Loucy (cell line): ENCODE data around the gene IRAK3.
"Not testable (repeated sequence)": the region's sequence is repeated elsewhere in the genome, so short reads cannot be mapped to it uniquely, and the experiment has no call there.

Source experiments
- H2AFZ ChIP-seq: fragments of 200-600 bp; sonication (generic); 2 replicates; pipeline ENCODE4 v1.6.0; 2016; ENCODE audit warnings: antibody characterized with exemption, mild to moderate bottlenecking, low read length, moderate library complexity
- H3F3A ChIP-seq: fragments of 200-600 bp; 2 replicates; pipeline ENCODE4 v1.6.0; 2016; ENCODE audit warnings: antibody characterized with exemption, low read depth, mild to moderate bottlenecking
- H3K27me3 ChIP-seq: fragments of 200-600 bp; sonication (generic); 2 replicates; pipeline ENCODE4 v1.6.1; 2014; ENCODE audit warnings: low read length, mild to moderate bottlenecking; ENCODE audit not compliant: insufficient read depth, poor library complexity, severe bottlenecking
- H3K36me3 ChIP-seq: fragments of 200-600 bp; sonication (generic); 2 replicates; pipeline ENCODE4 v1.6.1; 2016; ENCODE audit warnings: low read length; ENCODE audit not compliant: insufficient read depth
- H3K4me1 ChIP-seq: fragments of 200-600 bp; sonication (generic); 2 replicates; pipeline ENCODE4 v1.5.1; 2014; ENCODE audit warnings: low read length, mild to moderate bottlenecking; ENCODE audit not compliant: insufficient read depth, poor library complexity, severe bottlenecking
- H3K4me2 ChIP-seq: fragments of 200-600 bp; sonication (generic); 2 replicates; pipeline ENCODE4 v1.6.0; 2014; ENCODE audit warnings: antibody characterized with exemption, low read length, low read depth, mild to moderate bottlenecking; ENCODE audit not compliant: poor library complexity, severe bottlenecking
- H3K4me3 ChIP-seq: fragments of 200-600 bp; sonication (generic); 2 replicates; pipeline ENCODE4 v1.5.1; 2014; ENCODE audit warnings: low read length, mild to moderate bottlenecking, mixed read lengths; ENCODE audit not compliant: poor library complexity, severe bottlenecking
- H3K79me2 ChIP-seq: fragments of 200-600 bp; sonication (generic); 2 replicates; pipeline ENCODE4 v1.6.1; 2014; ENCODE audit warnings: low read length; ENCODE audit not compliant: insufficient read depth
- H3K9ac ChIP-seq: fragments of 200-600 bp; sonication (generic); 2 replicates; pipeline ENCODE4 v1.6.0; 2014; ENCODE audit warnings: mild to moderate bottlenecking, low read depth, low read length, moderate library complexity; ENCODE audit not compliant: poor library complexity, severe bottlenecking
- H3K9me2 ChIP-seq: fragments of 200-600 bp; sonication (generic); replicated peaks from 2 replicates; pipeline ENCODE4 v1.6.1; 2016; ENCODE audit warnings: low read depth, low read length, mixed read lengths
- H3K9me3 ChIP-seq: fragments of 200-600 bp; sonication (generic); 2 replicates; pipeline ENCODE4 v1.6.1; 2014; ENCODE audit warnings: mild to moderate bottlenecking, antibody characterized with exemption, low read length, low read depth; ENCODE audit not compliant: insufficient read depth
- H4K20me1 ChIP-seq: fragments of 200-600 bp; sonication (generic); 2 replicates; pipeline ENCODE4 v1.6.0; 2014; ENCODE audit warnings: antibody characterized with exemption, low read length, mild to moderate bottlenecking; ENCODE audit not compliant: insufficient read depth, poor library complexity, severe bottlenecking
- EZH2phosphoT487 ChIP-seq: fragments of 200-600 bp; IDR thresholded peaks from 2 replicates; pipeline ENCODE4 v1.6.1; 2018; ENCODE audit warnings: antibody characterized with exemption, mild to moderate bottlenecking, moderate library complexity, borderline replicate concordance
- TF ChIP-seq, protein P1 (sequence below): fragments of 200-600 bp; sonication (generic); conservative IDR thresholded peaks from 2 replicates; pipeline ENCODE4 v1.5.1; 2014; ENCODE audit warnings: mild to moderate bottlenecking, antibody characterized with exemption, low read length

The IRAK3 gene

DNA sequence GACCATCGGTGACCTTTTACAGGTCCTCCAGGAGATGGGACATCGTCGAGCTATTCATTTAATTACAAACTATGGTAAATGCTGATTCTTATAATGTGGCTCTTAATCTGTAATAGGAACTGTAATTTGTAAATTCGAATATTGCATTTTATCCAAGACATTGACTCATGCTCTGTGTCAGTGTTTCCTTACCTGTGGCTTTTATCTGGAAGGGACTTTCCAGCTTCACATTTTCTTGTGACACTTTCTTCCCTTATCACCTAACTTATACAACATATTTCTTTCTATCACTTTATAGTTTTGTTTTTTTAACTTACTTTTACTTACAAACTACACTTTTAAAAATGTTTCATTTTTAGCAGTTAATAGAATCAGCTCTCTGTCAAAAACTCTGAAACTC lies 14.8 kb downstream of the IRAK3 start:
- Histone ChIP-seq H3K9me2 (no peaks in the 10 kb centered on the region), H3K36me3 (no peaks in the 10 kb centered on the region), H3F3A (no peaks in the 10 kb centered on the region)

DNA sequence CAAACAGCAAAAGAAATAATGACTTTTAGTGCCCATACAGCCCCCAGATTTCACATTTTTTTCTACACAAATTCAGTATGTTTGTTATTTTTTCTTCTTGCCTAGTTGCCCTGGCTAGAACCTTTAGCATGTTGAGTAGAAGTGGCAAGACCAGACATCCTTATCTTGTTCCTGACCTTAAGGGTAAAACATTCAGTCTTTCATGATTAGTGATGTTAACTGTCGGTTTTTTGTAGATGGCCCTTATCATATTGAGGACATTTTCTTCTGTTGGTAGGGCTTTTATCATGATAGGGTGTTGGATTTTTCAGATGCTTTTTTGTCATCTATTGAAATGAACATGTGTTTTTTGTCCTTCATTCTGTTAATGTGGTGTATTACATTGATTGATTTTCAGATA lies 17.1 kb downstream of the IRAK3 start:
- Histone ChIP-seq H3K36me3 (no peaks in the 10 kb centered on the region), H3K9me2 (no peaks in the 10 kb centered on the region), H3K9me3 (no peaks in the 10 kb centered on the region), H3K9ac (no peak overlapping the region), H3K4me2 (no peak overlapping the region), H2AFZ (no peak overlapping the region), H3K79me2 (no peaks in the 10 kb centered on the region), H3K27me3 (peaks cover 23% of the 10 kb centered on the region), H3K4me3 (no peak overlapping the region), H3F3A (no peaks in the 10 kb centered on the region), H4K20me1 (no peaks in the 10 kb centered on the region), H3K4me1 (no peaks in the 10 kb centered on the region)
- TF ChIP-seq, protein P1, sequence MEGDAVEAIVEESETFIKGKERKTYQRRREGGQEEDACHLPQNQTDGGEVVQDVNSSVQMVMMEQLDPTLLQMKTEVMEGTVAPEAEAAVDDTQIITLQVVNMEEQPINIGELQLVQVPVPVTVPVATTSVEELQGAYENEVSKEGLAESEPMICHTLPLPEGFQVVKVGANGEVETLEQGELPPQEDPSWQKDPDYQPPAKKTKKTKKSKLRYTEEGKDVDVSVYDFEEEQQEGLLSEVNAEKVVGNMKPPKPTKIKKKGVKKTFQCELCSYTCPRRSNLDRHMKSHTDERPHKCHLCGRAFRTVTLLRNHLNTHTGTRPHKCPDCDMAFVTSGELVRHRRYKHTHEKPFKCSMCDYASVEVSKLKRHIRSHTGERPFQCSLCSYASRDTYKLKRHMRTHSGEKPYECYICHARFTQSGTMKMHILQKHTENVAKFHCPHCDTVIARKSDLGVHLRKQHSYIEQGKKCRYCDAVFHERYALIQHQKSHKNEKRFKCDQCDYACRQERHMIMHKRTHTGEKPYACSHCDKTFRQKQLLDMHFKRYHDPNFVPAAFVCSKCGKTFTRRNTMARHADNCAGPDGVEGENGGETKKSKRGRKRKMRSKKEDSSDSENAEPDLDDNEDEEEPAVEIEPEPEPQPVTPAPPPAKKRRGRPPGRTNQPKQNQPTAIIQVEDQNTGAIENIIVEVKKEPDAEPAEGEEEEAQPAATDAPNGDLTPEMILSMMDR = no peak
- no peak for TF ChIP-seq EZH2phosphoT487

More for the DNA sequence above, 14.8 kb downstream of the IRAK3 start:
- H3K9ac ChIP-seq = no peak overlapping the region
- no peak overlapping the region for H2AFZ ChIP-seq
- no peak overlapping the region for H3K4me3 ChIP-seq
- H3K9me3 ChIP-seq = no peaks in the 10 kb centered on the region
- H3K27me3 ChIP-seq = peaks cover 23% of the 10 kb centered on the region
- H3K4me2 ChIP-seq = no peak overlapping the region
- no peaks in the 10 kb centered on the region for H3K4me1 ChIP-seq
- no peaks in the 10 kb centered on the region for H3K79me2 ChIP-seq
- TF ChIP-seq, protein P1 = no peak
- no peak for TF ChIP-seq EZH2phosphoT487
- no peaks in the 10 kb centered on the region for H4K20me1 ChIP-seq

DNA sequence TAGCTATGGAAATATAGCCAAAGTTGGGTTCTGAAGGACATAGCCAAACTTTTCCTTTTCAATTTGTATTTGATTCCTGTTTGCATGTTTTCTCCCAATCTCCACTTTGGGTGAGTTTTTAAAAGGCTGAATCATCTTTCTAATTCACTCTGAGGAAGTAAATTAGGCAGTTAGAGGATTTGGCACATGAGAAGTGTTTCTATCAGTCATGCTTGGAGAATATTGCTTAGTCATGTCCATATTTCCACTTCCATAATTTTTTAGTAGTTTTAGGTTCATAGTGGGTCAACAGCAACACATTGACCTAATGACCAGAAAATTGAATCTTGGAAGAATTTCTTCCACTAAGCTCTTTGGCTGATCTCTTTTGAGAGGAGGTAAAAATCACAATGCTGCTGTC lies 21.8 kb downstream of the IRAK3 start:
- H3F3A ChIP-seq = no peaks in the 10 kb centered on the region
- H3K4me1 ChIP-seq = peaks cover 5% of the 10 kb centered on the region
- TF ChIP-seq, protein P1 = no peak
- TF ChIP-seq EZH2phosphoT487 = no peak
- H3K4me2 ChIP-seq = no peak overlapping the region
- no peaks in the 10 kb centered on the region for H3K9me3 ChIP-seq
- no peak overlapping the region for H3K9ac ChIP-seq
- no peaks in the 10 kb centered on the region for H4K20me1 ChIP-seq
- H3K79me2 ChIP-seq = no peaks in the 10 kb centered on the region
- H3K9me2 ChIP-seq = no peaks in the 10 kb centered on the region
- no peaks in the 10 kb centered on the region for H3K36me3 ChIP-seq
- H2AFZ ChIP-seq = no peak overlapping the region
- no peak overlapping the region for H3K4me3 ChIP-seq
- H3K27me3 ChIP-seq = peaks cover 13% of the 10 kb centered on the region

DNA sequence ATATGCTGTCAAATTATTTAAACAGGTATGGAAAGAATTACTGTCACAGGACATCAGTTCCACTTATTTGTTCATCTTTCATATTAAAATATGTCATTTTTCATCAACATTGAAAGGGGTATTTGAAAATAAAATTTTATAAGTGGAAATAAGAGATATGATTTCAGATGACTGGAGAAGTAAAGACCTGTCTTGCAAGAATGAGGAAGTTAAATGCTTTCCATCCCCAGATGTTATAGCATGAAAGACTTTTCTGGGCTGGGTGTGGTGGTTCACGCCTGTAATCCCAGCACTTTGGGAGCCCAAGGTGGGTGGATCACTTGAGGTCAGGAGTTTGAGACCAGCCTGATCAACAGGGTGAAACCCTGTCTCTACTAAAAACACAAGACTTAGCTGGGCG lies 22.6 kb downstream of the IRAK3 start:
- not testable (repeated sequence) for H3K36me3 ChIP-seq, H3F3A ChIP-seq, H3K9ac ChIP-seq, H4K20me1 ChIP-seq, H3K4me3 ChIP-seq, H3K79me2 ChIP-seq, H3K9me2 ChIP-seq, H3K4me2 ChIP-seq, H3K4me1 ChIP-seq, H2AFZ ChIP-seq, H3K9me3 ChIP-seq, H3K27me3 ChIP-seq

DNA sequence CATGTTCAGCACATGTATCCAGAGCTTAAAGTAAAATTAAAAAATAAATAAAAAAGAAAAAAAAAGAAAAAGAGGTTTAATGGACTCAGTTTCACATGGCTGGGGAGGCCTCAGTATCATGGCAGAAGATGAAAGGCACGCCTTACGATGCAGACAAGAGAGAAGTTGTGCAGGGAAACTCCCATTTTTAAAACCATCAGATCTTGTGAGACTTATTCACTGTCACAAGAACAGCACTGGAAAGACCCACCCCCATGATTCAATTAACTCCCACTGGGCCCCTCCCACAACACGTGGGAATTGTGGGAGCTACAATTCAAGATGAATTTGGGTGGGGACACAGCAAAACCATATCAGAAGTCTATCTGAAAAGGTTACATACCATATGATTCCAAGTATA lies 24.0 kb downstream of the IRAK3 start:
- H3K4me2 ChIP-seq, H3K9ac ChIP-seq, H3K9me2 ChIP-seq, H3K9me3 ChIP-seq, H2AFZ ChIP-seq, H3K36me3 ChIP-seq, H3K27me3 ChIP-seq, H4K20me1 ChIP-seq, H3K4me3 ChIP-seq, H3F3A ChIP-seq, H3K4me1 ChIP-seq, H3K79me2 ChIP-seq: not testable (repeated sequence)
